ENCODE data around the gene TMEM135. TPM values are rescaled to one million over a fixed set of nuclear protein-coding genes. Genes with fewer than 3 reads are reported as not detected.

Gene TMEM135
- total and polyA plus RNA-seq, 2 donors from 2014 or later: 12.0 to 24.6 TPM

DNA sequence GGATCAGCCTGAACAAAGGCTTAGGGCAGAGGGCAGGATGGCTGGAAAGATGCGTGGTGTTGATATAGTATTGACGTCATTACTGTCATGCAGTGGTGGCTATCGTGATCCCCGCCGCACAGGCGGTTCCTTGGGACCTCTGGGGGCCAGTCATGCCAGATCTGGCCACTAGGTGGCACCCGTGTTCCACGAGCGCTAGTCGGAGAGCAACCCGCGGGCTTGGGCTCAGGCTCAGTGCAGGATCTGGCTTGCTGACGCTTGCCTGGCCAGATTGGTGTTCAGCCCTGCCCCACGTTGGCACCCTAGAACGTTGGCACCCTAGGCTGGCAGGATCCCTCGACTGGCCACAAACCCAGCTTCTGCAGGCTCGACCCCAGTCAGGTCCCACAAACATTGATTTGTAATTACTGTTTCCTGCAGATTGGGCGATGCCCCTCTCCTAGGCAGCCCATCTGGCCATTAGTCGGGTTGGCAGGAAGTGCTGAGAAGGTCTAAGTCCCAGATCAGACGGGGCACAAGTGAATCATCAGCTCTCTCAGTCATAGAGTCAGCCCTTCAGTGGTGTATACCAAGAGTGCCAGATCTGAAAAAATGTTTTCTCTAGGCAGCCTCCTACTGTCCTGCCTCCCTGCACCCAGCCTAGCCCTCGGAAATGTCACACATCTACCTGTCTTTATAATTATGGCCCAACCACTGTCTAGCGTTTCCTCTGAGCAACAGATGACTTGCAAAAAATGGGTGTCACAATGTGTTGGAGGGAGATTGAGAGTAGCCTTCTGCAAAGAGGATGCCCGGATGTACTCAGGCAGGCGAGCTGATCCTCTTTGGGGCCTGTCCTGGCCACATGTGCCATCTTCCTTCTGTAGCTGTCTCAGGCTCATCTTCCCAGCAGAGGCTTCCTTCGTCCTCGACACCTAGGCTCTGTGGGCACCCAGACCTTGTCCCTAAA is 315.3 kb downstream of the TMEM135 start:
- Histone ChIP-seq H3K9me3 (ENCODE audit: control insufficient read depth in 2 of 3, insufficient read depth in 1 of 3, low read length in 3 of 3) (no peaks in the 10 kb centered on the region), H3K27ac (ENCODE audit: low read depth in 2 of 2, low read length in 2 of 2) (no peak overlapping the region), H3K36me3 (ENCODE audit: control insufficient read depth in 2 of 3, insufficient read depth in 3 of 3, low read length in 3 of 3) (no peaks in the 10 kb centered on the region), H3K4me1 (ENCODE audit: control insufficient read depth in 2 of 3, insufficient read depth in 2 of 3, low read depth in 1 of 3, low read length in 3 of 3) (peaks cover 0 to 6% (median 0%) of the 10 kb centered on the region in 3 donors), H3K4me3 (ENCODE audit: low read length in 3 of 3) (peak overlapping the region in 1 of 3 donors; percentile 13), H3K27me3 (ENCODE audit: control insufficient read depth, insufficient read depth, low read length) (no peaks in the 10 kb centered on the region), H3K9ac (ENCODE audit: low read length in 3 of 3) (no peak overlapping the region)
- intact Hi-C loops (cut with DNase I): loop anchor here (5.0 kb wide), 1 partner anchor 69 kb away; no protein-coding TSS in a partner anchor
- no peak for FAIRE-seq
- DNase-seq: peak; percentile 80 to 95 (median 87)
- TF ChIP-seq, protein P1, sequence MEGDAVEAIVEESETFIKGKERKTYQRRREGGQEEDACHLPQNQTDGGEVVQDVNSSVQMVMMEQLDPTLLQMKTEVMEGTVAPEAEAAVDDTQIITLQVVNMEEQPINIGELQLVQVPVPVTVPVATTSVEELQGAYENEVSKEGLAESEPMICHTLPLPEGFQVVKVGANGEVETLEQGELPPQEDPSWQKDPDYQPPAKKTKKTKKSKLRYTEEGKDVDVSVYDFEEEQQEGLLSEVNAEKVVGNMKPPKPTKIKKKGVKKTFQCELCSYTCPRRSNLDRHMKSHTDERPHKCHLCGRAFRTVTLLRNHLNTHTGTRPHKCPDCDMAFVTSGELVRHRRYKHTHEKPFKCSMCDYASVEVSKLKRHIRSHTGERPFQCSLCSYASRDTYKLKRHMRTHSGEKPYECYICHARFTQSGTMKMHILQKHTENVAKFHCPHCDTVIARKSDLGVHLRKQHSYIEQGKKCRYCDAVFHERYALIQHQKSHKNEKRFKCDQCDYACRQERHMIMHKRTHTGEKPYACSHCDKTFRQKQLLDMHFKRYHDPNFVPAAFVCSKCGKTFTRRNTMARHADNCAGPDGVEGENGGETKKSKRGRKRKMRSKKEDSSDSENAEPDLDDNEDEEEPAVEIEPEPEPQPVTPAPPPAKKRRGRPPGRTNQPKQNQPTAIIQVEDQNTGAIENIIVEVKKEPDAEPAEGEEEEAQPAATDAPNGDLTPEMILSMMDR (IDR thresholded peaks at IDR 0.05; ENCODE audit: borderline replicate concordance, extremely low read depth, insufficient read depth): peak; percentile 100

DNA sequence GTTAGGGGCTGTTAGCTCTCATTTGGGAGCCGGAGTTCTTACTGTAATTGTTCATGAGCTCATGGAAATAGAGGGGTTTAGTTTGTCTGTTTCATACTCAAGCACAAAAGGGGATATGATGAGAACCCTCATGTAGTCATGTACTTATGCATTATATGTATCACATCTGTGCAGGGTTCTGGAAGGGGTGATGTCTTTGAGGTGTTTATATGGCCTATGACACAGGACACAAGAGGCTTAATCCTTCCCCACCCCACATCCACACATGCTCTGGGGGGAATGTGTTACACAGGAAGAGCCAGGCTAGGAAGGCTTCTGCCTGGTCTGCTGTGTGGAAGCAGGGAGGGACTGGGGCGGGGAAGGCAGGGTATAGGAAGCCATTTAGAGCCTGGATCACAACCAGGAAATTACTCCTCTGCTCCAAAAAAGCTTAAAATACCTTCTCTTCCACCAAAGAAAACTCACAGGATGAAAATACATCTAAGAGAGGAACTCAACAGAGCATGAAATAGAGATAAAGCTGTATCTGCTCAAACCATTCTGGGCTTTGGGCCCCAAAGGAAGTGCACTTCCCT is 316.1 kb downstream of the TMEM135 start:
- no peaks in the 10 kb centered on the region for H3K36me3 ChIP-seq (ENCODE audit: control insufficient read depth in 2 of 3, insufficient read depth in 3 of 3, low read length in 3 of 3)
- peaks cover 0 to 6% (median 0%) of the 10 kb centered on the region in 3 donors for H3K4me1 ChIP-seq (ENCODE audit: control insufficient read depth in 2 of 3, insufficient read depth in 2 of 3, low read depth in 1 of 3, low read length in 3 of 3)
- H3K9me3 ChIP-seq (ENCODE audit: control insufficient read depth in 2 of 3, insufficient read depth in 1 of 3, low read length in 3 of 3): no peaks in the 10 kb centered on the region
- FAIRE-seq (no peak), DNase-seq (no peak)
- no peak overlapping the region for H3K27ac ChIP-seq (ENCODE audit: low read depth in 2 of 2, low read length in 2 of 2)
- TF ChIP-seq, protein P1 (IDR thresholded peaks at IDR 0.05; ENCODE audit: borderline replicate concordance, extremely low read depth, insufficient read depth): no peak
- intact Hi-C loops (cut with DNase I): loop anchor here (5.0 kb wide), 1 partner anchor 68 kb away; no protein-coding TSS in a partner anchor
- H3K27me3 ChIP-seq (ENCODE audit: control insufficient read depth, insufficient read depth, low read length): no peaks in the 10 kb centered on the region
- H3K9ac ChIP-seq (ENCODE audit: low read length in 3 of 3): no peak overlapping the region
- no peak overlapping the region for H3K4me3 ChIP-seq (ENCODE audit: low read length in 3 of 3)

DNA sequence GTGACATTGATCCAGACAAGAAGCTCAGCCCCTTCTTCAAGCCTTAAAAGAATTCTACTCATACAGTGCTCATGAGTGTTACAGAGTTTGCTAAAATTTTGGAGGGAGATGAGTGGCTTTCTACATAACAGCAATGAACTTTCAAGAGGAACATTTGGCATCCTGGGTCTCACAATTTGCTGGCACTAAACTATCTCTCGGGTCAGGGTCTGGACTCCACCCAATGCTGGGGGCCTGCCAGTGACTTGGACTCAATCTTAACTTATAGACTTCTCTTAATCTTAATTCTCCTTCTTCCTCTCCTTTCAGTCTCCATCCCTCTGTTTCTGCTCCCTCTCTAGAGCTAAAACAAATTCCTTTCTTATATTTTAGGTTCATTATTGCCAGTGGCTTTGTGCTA is 317.9 kb downstream of the TMEM135 start:
- Histone ChIP-seq H3K27ac (ENCODE audit: low read depth in 2 of 2, low read length in 2 of 2) (no peak overlapping the region), H3K36me3 (ENCODE audit: control insufficient read depth in 2 of 3, insufficient read depth in 3 of 3, low read length in 3 of 3) (no peaks in the 10 kb centered on the region), H3K9me3 (ENCODE audit: control insufficient read depth in 2 of 3, insufficient read depth in 1 of 3, low read length in 3 of 3) (no peaks in the 10 kb centered on the region), H3K4me1 (ENCODE audit: control insufficient read depth in 2 of 3, insufficient read depth in 2 of 3, low read depth in 1 of 3, low read length in 3 of 3) (peaks cover 0 to 6% (median 0%) of the 10 kb centered on the region in 3 donors), H3K9ac (ENCODE audit: low read length in 3 of 3) (no peak overlapping the region), H3K27me3 (ENCODE audit: control insufficient read depth, insufficient read depth, low read length) (no peaks in the 10 kb centered on the region), H3K4me3 (ENCODE audit: low read length in 3 of 3) (no peak overlapping the region)
- FAIRE-seq (no peak), DNase-seq (no peak)
- intact Hi-C loops (cut with DNase I): no loop called here
- TF ChIP-seq, protein P1 (IDR thresholded peaks at IDR 0.05; ENCODE audit: borderline replicate concordance, extremely low read depth, insufficient read depth): no peak

Data from kidney (tissue), 14 donors.